GM23248 (cell line): ENCODE results near the gene PLA2G2F.

Experiments used
- EZH2 ChIP-seq: fragments of 200-600 bp; sonication (generic); IDR thresholded peaks from 2 replicates; pipeline ENCODE4 v1.6.1; 2018; ENCODE audit warnings: antibody characterized with exemption, mild to moderate bottlenecking; ENCODE audit not compliant: insufficient read depth, poor library complexity, severe bottlenecking
- EZH2phosphoT487 ChIP-seq: fragments of 200-600 bp; sonication (generic); IDR thresholded peaks from 2 replicates; pipeline ENCODE4 v1.6.1; 2018; ENCODE audit warnings: antibody characterized with exemption, moderate library complexity, mild to moderate bottlenecking, low read depth; ENCODE audit not compliant: insufficient read depth

GRCh38 chr1:20183616-20184271, 44.6 kb downstream of the PLA2G2F start:
- TF ChIP-seq EZH2, result no peak
- TF ChIP-seq EZH2phosphoT487, result no peak
